GM19397 (cell line): ENCODE data around the gene PTPRN.
A peak's percentile ranks its signal among the peaks of the same experiment; 100 is the strongest.
"Not testable (repeated sequence)": the region's sequence is repeated elsewhere in the genome, so short reads cannot be mapped to it uniquely, and the experiment has no call there.

Experiments
- ATAC-seq: cut with Tn5 transposase; IDR thresholded peaks from one replicate; pipeline ENCODE4 v1.9.1; 2021; ENCODE audit warnings: mild to moderate bottlenecking, moderate library complexity; ENCODE audit not compliant: unreplicated experiment

Gene PTPRN

DNA sequence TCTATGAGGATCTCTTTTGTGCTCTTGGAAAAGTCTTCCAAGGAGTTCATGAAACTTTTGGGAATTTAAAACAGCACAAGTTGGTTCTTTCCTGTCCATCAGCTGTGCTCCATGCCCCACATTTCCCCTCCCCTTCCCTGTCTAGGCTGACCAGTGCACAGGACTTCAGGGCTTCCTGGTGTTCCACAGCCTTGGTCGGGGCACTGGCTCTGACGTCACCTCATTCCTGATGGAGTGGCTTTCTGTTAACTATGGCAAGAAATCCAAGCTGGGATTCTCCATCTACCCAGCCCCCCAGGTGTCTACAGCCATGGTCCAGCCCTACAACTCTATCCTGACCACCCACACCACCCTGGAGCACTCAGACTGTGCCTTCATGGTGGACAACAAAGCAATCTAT lies 38.2 kb downstream of the PTPRN start:
- ATAC-seq = no peak

DNA sequence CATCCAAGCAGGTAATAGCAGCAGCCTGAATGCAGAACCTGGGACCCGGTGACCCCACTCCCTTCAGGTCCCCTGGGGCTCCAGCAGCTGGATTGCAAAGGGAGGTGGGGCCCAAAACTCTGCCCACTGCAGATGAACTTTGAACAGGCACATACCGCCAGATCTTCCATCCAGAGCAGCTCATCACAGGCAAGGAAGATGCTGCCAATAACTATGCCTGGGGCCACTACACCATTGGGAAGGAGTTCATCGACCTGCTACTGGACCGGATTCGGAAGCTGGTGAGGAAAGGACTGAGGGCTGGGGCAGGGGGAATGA lies 39.2 kb downstream of the PTPRN start:
- ATAC-seq = no peak

DNA sequence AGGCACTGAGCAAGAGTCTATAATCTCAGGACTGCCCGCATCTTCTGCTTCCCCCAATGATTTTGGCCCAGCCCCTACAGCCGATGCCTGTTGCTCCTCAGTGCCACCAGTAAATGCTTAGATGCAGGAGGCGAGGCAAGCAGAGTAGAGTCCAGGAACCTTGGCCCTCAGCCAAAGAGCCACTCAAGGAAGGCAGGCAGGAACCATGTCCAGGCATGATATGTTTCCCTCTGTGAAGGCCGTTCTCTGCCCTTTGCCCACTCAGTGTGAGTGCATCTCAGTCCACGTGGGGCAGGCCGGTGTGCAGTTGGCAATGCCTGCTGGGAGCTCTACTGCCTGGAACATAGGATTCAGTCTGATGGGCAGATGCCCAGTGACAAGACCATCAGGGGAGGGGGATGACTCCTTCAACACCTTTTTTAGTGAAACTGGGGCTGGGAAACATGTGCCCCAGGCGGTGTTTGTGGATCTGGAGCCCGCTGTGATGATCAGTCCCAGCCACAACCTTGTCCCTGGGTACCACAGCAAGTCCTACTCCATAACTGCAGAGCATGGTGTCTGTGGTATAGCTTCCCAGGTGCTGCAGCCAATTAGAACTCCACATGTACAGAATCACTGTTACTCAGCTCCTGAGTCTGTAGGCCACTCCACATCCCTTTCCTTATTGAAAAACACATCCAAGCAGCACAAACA lies 39.7 kb downstream of the PTPRN start:
- no peak for ATAC-seq

DNA sequence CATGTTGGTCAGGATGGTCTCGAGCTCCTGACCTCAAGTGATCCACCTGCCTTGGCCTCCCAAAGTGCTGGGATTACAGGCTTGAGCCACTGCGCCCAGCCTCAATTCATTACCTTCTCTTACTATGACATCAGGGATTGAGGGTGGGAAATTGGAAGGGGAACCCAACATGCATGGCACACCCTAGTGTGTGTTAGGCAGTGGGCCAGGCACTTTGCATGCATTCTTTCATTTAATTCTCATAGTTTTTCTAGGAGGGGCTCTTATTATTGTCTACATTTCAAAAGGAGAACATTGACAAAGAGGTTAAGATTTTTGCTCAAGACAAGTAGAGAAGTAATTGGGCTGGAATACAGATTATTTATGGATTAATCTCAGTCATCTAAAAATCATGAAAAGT lies 40.9 kb downstream of the PTPRN start:
- no peak for ATAC-seq

DNA sequence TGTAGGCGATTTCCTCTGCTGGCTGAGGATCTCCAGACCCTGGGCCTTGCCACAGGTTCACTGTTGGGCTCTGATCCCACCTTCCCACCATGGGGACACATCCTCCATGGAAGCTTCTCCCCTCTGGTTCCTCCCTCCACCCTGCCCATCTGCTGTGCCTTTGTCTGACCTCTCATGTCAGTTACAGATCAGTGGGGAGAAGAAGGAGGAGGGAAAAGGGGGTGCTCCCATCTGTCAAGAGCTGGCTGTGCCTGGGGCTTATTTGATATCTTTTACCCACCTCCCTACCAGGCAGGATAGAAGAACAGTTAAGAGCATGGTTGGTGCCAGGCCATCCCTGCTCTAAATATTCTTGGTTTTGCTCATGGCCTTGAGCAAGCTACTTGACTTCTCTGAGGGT lies 42.3 kb downstream of the PTPRN start:
- no peak for ATAC-seq

DNA sequence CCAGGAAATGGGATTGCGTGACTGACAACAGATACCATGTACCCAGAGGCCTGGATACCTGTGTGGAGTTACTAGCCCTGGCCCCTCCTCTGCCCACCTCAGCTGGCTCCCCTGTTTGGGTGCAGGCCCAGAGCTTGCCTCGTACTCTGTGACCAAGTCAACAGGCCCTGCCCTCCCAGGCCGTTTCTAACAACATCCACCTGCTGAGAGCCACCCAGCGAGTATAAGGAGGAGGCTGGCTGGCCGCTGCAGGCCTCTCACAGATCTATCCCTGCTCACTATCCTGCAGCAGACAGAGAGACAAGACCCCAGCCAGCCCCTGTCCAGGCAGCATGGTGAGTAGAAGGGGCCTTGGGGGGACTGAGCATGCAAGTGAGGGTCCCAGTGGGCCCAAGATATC lies 43.0 kb downstream of the PTPRN start:
- ATAC-seq = no peak

DNA sequence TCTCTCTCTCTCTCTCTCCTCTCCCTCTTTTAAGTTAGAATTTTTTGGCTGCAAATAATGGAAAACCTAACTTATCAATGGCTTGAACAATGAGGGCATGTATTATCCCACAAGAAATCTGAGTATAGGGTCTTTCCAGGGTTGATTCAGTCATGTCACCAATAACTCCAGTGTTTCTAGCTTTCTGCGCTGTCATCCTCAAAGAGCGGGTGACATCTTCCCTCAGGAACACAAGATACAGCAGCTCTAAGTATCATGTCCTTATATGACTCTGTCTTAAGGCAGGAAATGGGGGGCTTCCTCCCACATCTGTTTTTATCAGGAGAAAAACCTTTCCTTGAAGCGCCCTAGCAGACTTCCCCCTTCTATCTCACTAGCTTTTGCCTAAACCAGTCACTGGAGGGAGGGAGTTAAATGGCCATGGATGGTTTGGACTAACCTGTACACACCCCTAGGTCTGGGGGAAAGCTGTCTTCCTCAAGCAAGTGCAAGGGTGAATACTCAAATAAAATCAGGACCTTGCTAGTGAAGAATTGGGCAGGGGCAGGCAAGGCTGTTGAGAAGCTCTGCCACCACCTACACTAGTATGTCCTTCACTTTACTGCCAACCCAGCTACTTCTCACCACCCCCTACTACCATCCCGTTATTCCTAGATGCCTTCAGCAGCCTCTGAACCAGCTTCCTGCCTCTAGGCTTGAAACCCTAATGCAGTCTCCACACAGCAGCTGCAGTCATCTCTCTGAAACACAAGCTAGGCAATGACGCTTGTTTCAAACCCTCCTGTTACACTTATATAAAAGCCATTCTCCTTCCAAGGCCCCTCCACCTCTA lies 48.0 kb downstream of the PTPRN start:
- ATAC-seq = no peak

DNA sequence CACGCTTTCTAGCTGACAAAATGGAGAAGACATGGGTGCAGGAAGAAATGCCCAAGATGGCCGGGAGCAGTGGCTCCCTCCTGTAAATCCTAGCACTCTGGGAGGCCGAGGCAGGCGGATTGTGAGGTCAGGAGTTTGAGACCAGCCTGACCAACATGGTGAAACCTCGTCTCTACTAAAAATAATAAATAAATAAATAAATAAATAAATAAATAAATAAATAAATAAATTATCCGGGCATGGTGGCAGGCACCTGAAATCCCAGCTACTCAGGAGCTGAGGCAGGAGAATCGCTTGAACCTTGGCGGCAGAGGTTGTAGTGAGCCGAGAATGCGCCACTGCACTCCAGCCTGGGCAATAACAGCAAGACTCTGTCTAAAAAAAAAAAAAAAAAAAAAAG lies 50.3 kb downstream of the PTPRN start:
- not testable (repeated sequence) for ATAC-seq

DNA sequence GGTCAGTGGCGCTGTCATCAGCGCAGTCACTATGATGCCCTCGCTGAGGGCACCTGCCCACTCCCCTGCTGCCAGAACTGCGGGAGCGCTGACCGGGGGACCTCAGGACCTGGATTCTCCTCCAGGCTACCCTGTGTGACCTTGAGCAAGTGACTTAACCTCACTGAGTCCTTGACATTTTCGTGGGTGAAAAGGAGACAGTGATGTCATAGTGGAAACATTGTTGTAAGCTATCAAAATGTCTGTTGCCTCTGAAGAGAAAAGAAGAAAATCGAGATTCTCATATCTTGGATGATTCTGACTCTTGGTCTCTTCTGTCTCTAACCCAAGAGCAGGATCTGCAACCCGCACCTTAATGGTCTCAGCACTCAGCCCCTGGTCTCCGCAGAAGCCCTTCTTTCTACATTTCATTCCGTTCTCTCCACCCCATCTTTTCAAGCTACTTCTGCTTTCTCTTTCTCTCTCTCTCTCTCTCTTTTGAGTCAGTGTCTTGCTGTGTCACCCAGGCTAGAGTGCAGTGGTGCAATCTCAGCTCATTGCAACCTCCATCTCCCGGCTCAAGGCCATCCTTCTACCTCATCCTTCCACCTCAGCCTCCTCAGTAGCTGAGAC lies 54.5 kb downstream of the PTPRN start:
- peak; percentile 15 for ATAC-seq

DNA sequence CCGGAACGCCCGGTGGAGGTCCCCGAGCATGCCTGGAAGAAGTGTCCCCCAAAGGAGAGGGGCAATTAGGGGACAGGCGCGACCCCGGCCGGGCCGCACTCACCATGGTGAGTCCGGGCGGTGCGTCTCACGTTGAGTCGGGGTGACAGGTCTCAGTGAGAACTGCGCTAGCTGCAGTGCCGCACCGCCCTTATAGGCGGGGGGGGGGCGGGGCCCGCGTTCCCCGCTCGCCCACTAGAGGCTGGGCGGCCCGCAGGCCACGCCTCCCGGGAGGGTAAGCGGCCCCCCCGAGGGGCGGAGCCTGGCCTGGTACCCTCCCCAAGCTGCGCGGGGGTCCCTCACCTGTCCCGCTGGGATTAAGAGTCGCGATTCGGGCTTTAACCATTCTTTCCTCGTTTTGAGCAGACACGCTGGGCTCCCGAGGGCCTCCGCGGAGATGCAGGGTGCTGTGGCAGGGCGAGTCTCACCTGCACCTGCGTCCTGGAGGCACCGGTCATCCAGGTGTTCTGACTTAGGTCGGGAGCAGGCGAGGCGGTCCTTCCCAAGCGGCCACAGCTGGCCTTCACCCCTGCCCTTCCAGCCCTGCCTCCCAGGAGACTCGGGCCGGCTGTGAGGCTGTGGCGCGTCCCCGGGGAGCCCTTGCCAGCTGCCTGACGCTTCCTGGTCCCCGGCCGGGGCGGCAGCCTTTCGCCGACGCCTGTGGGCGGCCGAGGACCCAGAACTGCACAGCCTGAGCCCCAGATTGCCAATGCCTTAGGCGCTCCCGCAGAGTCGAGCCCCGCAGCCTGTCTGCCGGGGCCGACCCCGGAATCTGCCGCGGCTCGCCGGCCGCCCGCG lies 55.2 kb downstream of the PTPRN start, which contains the start of gene TUBA4A:
TSS of gene TUBA4A (minus strand) at position 166 of the 837 bp plus-strand sequence. CDS start at position 106, 60 bp downstream.
- peak; percentile 48 for ATAC-seq

DNA sequence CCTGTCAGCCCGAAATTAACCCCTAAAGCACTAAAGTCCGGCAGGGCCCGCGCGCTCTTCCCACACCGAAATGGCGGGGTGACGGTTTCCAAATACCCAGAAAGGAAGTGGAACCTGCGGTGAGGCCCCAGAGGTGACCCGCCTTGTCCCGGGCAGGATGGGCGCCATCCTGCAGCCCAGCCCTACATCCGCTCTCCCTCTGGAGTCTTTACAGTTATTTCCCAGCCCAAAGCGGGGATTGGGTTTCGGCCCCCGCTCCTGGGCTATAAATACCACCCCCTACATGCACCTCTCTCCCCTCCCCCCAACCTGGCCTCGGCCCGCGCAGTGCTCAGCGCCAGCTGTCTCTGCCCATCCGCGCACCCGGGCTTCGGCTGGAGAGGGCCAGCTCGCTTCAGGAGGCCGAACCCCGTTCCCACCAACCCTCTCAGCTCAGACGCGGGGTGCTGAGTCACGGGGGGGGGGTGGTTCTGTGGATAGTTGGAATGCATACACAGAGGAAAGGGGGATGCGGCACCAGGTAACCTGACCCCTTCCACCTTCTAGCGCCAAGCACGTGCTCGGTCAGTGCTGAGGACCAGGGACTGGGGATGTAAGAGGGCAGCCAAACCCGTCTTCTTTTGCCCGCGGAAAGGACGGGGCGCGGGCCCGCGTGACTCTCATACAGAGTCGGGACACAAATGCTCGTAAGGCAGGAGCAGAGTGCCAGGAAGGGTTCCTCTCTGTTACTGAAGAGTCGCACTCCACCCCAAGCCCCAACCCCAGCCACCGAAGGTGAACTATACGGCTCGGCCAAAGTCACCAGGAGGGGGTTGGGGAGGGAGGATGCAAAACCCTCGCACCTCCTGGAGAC lies 56.1 kb downstream of the PTPRN start, which contains the start of gene TUBA4B:
TSS of gene TUBA4B (plus strand) at position 344 of the 853 bp plus-strand sequence. CDS start at position 509, 165 bp downstream.
- peak; percentile 4 for ATAC-seq

DNA sequence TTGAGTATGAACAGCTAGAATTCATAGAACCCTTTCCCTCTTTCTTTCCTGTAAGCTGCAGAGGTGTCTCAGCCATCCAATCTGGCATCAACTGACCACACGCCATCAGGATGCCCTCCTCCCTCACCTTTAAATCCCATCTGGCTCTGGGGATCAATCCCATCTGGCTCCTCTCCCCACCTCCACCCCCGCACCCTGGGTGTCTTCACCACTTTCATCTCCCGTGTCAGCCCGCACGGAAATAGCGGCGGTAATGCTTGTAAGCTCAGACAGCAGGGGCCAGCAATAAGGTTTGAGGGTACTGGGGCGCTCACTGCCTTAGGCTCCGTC lies 56.7 kb downstream of the PTPRN start:
- ATAC-seq = no peak

DNA sequence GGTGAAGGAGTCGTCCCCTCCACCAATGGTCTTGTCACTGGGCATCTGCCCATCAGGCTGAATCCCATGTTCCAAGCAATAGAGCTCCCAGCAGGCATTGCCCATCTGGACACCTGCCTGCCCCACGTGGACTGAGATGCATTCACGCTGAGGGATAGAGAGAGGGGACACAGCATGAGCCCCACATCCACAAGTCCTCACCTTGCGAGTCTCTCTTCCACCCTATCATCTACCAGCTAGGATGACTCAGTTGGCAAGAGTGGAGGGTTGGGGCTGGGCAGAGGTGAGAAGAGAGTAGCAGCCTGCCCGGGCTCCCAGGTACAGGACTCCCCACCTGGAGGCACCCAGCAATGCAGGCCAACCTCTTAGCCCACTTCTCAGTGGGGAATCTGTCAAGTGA lies 57.1 kb downstream of the PTPRN start:
- ATAC-seq = no peak

DNA sequence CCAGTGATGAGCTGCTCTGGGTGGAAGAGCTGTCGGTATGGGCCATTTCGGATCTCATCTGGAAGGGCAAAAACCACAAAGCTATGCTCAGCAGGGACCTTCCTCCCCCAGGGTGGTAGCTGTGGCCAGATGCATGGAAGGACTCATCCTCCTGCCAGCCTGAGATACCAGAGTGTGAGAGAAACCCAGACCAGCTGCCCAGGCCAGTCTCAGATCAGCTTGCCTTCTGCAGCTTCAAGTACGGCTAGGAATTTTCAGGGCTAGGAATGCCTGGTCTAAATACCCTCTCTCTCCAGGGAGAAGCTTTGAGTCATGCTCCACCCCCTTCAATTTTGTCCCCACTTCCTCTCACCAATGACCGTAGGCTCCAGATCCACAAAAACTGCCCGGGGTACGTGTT lies 57.5 kb downstream of the PTPRN start:
- no peak for ATAC-seq

DNA sequence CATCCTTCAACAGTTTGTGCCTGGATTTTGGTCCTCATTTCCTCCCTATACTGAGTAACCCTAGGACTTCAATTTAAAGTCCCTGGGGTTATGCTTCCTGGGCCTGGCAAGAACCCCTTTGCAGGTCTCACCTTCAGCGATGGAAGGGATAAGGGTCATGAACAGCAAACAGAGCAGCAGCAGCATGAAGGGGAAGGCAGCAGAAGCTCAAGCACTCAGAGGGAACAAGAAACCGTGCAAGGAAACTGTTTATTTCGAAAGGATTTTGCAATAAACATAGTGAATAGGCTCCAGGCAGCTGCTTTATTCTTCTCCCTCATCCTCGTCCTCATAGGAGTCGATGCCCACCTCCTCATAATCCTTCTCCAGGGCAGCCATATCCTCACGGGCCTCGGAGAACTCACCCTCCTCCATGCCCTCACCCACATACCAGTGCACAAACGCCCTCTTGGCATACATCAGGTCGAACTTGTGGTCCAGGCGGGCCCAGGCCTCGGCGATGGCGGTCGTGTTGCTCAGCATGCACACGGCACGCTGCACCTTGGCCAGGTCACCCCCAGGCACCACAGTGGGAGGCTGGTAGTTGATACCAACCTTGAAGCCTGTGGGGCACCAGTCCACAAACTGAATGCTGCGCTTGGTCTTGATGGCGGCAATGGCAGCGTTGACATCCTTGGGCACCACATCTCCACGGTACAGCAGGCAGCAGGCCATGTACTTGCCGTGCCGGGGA lies 59.0 kb downstream of the PTPRN start:
- no peak for ATAC-seq

DNA sequence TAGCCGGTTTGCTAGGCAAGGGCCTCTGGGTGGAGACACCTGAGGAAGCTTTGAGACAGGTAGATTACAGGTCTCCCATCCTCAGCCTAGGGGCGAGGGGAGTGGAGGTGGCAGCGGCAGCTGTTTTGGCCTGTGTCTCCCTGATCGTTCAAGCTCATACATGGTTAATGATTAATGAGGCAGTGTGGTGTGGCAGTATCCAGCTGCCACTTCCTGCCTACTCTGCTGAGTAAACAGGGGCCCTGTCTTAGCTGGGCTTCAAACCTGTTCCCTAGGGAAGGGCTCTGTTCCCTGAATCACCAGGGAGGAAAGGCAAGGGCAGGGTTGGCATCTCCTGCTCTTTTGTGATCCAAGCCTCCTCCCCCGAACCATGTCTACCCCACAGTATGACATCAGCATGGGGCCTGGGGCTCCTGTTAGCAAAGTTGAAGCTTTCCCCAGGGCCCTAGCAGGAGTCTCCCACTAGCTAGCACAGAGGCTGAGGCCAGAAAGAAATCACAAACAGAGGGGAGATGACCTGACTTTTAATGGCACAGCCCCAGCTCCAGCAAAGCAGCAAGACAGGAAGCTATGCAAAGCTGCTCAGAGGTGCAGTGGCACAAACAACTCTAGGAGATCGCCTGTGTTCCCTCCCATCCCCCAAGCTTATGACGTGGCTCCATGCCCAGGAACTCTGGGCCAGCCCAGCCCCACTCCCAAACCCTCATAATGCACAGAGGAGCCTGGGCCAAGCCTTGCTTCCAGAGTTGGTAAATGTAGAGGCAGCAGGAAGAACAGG lies 59.8 kb downstream of the PTPRN start:
- peak; percentile 37 for ATAC-seq

DNA sequence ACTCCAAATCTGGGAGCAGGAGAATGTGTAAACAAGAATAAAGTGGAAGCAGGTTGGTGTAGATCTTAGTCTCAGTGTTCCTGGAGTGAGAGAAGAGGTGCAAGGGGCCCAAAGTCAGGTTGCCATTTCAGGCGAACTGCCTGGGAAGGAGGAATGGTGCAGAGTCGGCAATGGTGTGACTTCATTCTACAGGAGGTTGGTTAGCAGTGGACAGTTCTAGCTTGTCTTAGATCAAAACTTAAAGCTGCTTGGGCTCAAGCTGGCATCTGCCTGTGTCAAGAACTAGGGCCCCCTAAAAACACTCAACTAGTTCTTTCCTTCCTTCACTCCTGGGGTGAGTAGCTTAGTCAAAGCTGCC lies 60.4 kb downstream of the PTPRN start:
- ATAC-seq = no peak

DNA sequence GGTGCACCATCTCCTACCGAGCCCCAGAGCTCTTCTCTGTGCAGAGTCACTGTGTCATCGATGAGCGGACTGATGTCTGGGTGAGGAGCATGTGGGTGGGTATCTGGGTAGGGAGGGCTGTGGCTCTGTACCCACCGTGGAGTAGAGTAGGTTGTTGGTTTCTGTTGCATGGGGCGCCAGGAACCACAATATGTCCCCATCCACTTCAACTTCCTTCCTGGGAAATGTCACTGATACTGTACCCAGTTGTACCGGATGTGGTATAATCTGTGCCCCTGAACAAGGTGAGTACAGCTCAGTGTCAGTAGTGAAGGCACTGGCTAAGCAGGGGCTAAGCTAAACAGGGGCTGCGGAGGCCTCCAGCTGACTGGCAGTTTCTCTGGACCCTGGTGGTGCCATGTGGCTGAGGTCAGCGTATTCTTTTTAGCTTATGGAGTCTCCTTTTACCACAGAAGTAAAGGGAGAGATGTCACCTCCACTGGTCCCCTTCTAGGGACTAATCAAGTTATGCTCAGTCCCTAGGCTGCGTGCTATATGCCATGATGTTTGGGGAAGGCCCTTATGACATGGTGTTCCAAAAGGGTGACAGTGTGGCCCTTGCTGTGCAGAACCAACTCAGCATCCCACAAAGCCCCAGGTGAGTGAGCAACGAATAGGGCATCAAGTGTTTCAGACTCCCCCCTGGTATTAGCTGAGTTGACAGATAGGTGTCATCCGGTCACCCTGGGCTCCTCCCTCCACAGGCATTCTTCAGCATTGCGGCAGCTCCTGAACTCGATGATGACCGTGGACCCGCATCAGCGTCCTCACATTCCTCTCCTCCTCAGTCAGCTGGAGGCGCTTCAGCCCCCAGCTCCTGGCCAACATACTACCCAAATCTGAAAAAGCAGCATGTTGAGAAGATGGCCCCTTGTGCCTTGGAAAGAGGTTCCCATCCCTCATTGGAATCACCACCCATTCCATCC lies 61.2 kb downstream of the PTPRN start:
- ATAC-seq = no peak
